CD4-positive, alpha-beta T cell treated with Interleukin-6 at 100 ng/mL for 8 hours (primary cell): ENCODE results near the gene EFL1.
A peak's percentile ranks its signal among the peaks of the same experiment; 100 is the strongest.

ENCODE experiments used
- DNase-seq: peaks from one replicate; pipeline ENCODE4 v3.0.0-alpha.2; 2020; ENCODE audit warnings: mixed read lengths, low spot score

EFL1 gene

DNA sequence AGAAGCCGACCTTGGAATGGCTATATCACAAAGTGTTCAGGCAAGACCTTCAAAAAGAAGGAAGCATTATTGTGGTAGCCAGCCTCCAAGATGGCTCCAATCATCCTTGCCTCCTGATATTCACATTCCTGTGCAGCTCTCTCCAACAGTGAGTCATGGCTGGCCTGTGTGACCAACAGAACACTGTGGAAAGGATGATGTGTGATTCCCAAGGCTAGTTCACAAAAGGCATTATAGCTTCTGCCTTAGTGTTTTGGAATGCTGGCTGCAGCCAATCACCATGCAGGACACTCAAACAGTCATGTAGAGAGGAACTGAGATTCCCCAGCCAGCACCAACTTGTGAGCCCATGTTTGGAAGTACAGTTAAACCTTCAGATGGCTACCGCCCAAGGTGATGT lies 102.6 kb downstream of the EFL1 start:
- DNase-seq = no peak

DNA sequence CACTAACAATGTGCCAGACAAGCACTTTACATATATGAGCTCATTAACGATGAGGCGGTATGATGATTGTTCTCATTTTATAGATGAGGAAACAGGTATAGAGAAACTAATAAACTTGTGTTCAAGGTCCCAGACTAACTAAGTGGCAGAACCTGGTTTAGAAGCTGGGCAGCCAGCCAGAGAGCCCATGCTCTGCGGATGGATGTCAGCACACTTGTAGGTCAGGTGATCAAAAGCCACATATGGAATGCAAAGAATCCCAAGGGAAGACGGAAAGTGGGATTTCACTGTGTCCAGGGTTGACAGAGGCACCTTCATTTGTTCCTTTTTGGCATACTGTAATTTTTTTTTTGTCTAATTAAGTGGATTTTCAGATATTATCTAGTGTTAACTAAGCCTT lies 103.7 kb downstream of the EFL1 start:
- DNase-seq = no peak

DNA sequence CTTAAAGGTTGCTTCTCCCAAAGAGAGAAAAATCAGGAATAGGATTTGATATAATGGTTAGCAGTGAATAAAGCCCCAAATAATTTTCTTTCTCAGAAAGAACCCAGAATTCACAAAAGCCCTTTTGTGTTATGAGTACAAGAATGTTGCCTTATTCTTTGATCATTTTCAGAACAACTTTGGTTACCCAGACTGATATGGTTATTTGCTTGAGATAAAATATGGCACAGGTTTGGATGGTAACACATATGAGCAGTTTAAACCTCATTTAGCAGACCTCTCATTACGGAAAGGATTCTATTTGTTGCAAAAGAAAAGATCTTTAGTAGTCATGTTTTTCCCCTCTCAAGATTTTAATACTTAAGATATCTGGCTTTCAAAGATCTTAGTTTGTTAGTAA lies 111.9 kb downstream of the EFL1 start:
- DNase-seq = no peak

DNA sequence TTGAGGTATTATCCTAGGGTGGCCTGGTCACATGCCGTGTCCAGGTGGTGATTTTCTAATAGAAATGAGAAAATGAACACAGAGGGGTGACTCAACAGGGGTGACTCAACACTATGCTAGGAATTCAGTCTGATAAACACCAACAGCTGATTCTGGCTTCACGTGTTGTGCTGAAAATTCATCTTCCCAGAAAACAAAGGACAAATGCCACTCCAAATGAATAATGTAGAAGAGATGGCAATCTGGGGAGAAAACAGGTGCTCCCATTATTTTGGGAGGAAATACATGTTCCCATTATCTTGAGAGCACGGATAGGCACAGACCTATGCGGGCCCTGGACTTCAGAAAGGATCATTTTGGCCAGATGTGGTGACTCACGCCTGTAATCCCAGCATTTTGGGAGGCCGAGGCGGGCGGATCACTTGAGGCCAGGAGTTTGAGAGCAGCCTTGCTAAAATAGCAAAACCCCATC lies 115.5 kb downstream of the EFL1 start:
- no peak for DNase-seq

DNA sequence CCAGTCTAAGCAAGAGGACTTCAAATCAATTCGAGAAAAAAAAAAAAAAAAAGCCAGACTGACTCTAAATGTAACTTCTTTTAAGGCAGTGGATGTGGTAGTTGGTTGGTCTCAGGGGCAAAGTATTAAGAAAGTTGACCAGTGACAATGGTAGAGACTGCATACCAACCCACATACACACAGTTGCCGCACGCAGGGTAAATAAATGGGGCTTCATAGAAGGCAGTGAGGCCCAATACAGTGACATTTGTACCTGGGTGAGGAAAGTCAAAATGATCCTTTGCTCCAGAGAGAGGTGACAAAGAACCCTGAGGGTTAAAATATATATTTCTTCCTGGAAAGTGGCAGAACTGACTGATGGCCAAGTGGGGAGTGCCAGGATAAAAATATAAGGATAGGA lies 116.0 kb downstream of the EFL1 start:
- DNase-seq = no peak

DNA sequence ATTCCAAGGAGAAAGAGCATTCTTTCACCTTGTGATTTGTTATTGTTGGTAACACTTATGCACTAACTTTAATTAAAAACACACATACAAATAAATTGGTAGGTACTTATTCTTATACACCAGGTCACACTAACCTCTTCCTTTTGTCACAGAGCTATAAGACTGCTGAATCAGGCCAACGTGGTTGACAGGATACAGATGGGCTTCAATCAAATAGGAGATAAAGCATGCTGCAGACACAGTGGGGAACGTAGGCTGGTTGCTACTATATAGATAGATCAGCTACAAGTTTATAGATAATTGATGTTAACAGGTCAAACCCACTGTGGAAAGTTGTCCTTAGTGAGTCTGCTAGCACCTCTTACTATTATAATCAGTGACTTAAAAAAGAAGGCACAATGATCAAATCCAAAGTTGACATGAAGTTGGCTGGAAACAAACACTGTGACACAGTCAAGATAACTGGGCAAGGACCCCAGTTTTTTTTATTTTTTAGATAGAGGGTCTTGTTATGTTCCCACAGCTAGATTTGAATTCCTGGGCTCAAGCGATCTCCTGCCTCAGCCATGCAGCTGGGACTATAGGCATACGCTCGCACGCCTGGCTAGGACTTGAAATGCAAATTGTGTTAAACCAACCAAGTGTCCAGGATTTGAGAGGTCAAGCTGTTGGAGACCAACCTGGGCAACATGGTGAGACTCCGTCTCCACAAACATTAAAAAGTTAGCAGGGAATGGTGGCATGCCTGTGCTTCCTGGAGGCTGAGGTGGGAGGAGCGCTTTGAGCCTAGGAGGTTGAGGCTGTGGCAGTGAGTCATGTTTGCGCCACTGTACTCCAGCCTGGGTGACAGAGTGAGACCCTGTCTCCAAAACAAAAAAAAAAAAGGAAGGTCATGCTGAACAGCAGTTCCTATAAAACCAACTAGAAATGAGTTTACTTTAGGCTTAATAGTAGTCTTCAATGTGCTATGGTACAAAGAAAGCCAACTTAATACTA lies 118.8 kb downstream of the EFL1 start:
- no peak for DNase-seq

DNA sequence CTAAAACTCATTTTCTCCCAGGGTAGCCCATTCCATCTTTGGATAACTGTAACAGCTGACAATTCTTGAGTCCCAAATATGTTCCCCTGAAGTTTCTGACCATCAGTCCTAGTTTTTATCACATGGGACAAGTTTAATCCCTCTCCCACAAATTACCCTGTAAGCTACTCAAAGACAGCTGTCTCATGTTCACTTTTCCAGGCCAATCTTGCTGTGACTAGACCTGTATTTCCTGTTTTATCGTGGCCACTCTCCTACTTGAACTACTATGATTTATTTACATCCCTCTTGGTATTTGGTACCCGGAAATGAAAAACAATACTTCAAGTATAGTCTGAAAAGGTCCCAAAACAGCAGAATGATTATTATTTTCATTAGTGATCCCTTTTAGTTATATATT lies 121.6 kb downstream of the EFL1 start:
- no peak for DNase-seq

DNA sequence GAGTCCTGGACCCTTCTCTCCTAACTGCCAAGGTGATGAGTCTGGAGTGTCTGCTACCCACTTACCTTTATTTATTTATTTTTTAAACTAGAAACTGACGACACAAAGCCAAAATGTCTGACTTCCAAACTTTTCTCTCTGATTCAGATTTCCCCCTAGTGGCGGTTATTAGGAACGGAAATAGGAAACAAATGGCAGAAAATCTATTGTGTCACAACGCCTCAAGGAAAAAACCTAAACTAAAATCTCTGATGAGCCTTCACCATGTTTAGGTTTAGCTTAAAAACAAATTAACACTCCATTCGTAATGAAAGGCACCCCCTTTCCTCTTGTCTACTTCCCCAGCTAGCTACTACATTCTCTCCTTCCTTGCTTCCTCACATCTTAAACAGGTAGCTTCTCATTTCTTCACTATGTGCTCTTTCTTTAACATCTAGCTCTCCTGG lies 122.7 kb downstream of the EFL1 start:
- DNase-seq = peak; percentile 5

DNA sequence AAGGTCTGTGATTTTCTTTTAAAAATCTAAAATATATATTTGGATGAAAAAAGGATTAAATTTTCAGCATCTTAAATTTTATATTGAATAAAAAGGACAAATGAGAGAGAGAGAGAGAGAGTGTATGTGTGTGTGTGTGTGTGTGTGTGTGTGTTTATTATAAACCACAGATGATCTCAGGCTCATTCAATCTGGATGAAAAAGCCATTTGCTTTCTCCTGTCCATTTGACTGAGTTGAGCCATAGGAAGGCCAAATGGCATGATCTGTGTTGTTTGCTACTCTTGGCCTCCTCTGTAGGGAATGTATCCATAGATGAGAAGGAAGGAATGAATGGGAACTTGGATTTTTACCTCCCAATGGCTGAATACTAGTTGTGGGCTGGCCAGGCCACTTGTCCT lies 124.2 kb downstream of the EFL1 start:
- no peak for DNase-seq

DNA sequence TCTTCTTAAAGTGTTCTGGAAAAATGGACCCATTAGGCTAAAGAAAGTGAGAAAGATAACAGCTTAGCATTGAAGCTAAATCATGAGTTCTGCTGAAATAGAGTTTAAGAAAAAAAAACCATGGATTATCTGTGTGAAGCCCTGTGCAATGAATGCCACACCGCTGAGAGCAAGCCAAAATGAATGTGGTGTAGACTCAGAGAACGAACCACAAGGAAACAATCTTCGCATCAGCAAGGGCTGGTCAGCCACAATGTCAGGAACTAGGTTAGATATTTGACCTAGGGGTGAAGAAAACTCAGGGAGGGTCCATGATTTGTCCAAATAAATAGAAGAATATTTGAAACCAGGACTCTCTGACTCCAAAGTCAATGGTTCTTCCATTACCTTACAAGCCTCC lies 125.3 kb downstream of the EFL1 start:
- no peak for DNase-seq

DNA sequence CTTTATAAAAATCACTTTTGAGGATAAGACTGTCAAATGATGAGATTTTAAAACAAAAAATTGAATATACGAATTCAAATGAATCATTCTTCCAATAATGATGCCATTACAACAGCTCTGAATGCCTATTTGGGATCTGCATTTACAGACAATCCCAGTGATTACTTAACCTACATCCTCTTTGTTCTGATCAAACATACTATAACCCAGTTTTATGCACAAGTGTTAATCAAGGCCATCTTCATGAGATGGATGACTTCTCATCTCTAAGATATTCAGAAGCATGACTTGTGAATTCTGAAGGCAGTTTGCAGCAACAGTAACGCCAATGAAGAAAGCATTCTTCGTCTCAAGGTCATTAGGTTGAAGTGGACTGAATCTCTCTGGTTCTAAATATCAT lies 126.4 kb downstream of the EFL1 start:
- no peak for DNase-seq

DNA sequence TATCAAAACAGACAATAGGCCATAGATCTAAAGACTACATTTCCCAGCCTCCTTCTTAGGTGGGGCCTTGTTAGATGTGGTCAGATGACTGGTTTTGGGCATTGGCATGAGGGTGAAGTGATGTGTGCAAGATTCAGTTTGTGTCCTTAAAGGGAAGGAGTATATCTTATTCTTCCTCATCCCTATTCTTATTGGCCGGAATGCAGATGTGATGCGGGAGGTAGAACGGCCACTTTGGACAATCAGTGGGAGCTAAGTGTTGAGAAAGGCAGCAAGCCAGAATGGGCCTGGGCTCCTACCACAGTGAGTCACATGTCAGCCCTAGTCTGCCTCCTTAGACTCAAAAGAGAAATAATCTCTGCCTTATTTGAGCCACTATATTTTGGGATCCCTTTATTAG lies 126.9 kb downstream of the EFL1 start:
- no peak for DNase-seq

DNA sequence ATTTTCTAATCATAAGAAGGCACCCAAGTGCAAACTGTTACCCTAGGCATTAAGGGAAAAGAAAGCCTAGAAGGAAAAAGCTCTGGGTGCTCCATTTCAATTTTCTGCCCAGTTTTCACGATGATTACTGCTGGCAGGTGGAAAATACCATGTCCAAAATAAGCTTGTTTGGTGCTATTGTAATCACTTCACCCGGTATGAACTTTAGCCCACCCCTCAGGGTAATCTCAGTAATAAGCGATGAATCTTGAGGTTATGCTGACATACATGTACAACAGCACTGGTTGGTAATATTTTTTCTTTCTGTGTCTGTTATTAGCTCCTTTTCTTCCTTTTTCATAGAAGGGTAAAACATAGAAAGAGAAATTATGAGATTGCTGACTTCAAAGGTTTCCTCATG lies 128.1 kb downstream of the EFL1 start:
- DNase-seq = no peak

DNA sequence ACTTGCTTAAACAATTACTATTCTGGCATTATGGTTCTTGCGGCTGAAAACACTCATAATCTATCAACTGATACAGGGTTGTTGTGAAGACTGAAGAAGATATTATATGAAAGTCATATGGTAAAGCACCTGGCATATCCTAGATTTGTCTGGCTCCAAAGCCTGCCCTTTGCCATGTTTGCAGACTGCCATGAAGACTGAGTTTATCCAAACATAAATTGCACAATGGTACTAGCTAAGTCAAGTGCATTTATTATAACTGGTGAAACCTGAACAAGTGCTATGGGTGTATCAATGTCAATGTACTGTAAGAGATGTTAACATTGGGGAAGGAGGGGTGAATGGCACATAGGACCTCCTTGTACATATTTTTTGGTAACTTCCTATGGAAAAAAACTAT lies 129.3 kb downstream of the EFL1 start:
- no peak for DNase-seq

DNA sequence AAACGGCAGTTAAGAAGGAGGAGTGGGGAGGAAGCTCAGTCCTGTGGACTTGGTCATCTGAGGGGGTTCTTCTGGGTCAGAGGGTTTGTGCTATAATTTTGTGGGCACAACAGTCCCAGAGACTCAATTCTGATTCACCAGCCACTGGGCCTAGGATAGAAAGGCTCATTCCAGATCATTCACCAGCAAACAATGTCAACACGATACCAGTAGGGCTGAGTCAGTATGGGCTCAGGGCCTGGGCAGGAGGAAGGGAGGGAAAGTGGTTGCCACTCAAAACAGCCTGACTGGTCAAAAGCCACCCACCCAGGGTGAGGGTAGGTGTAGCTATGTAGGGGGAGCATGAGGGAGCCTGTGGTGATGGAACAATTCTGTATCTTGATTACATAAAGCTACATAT lies 129.8 kb downstream of the EFL1 start:
- no peak for DNase-seq

DNA sequence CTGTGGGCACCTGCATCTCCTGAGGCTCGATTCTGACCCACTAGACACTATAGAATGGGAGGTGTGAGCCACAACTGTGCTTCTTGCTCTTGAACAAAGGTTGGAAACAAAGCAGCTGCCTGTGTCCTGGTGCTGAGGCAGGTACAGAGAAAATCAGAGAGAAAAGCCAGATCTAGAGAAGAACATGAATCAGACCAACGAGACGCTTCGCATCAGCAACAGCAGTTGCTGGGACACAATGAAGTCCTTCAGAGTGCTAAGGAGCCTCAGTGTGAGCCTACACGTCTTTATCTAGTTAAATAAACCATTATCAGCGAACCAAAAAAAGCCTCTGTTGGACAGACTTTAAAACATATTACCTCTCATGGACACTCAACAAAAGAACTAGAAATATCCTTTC lies 130.4 kb downstream of the EFL1 start:
- no peak for DNase-seq

DNA sequence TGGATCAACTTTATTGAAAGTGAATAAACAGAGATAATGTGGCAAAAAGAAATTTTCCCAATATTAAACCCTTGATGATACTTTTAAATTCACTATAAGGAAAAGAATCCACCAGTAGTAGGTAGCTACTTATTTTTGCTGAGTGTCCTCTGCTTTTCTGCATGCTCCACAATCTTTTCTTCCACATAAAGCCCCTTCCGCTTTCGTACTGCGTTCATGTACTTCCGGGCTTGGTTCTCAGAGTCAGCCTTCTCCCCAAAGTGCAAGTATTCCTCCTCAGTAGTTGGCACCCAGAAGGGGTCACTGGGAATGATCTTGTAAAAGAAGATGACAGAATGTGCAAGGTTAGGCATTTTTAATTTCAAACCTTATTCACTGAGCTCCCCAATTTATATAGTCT lies 132.3 kb downstream of the EFL1 start:
- no peak for DNase-seq

DNA sequence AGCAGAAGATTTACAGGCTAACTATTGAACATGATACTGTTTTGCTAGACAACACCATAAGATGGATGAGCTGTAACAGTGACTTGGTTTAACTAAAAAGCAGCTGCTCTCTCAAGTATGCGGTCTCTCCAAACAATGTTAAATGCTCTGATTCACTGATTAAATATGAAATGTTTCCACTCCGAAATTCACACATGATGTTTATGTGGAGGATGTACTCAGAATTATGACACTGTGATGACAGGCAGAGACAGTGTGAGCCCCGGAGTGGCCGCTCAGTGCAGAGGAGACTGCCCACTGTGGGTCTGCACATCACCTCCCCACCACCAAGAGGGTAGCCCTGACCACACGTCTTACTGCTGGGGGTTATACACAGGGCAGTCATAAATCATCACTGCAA lies 132.8 kb downstream of the EFL1 start:
- DNase-seq = no peak

DNA sequence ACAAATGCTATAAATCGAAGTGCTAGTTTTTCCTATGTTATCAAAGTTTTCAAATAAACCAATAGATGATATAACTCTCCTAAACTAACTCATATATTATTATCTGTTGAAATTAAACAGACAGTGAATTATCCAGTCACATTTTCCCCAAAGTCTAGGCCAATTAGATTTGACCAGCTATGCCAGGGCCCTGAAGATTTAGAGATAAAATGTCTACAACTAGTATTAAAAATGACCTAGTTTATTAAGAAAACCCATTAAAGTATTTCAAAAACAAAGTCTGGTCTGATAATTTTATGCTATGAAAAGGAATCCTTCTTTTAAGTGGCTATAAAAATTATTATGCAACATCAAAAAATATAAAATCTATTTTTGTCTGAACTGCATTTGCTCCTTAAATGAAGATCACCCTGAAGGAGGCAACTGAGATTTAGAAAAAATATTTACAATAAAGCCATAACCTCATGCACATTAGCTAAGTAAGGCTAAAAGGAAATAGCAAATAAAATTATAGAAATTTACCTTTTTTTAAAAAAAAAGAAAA lies 133.3 kb downstream of the EFL1 start:
- DNase-seq = no peak

DNA sequence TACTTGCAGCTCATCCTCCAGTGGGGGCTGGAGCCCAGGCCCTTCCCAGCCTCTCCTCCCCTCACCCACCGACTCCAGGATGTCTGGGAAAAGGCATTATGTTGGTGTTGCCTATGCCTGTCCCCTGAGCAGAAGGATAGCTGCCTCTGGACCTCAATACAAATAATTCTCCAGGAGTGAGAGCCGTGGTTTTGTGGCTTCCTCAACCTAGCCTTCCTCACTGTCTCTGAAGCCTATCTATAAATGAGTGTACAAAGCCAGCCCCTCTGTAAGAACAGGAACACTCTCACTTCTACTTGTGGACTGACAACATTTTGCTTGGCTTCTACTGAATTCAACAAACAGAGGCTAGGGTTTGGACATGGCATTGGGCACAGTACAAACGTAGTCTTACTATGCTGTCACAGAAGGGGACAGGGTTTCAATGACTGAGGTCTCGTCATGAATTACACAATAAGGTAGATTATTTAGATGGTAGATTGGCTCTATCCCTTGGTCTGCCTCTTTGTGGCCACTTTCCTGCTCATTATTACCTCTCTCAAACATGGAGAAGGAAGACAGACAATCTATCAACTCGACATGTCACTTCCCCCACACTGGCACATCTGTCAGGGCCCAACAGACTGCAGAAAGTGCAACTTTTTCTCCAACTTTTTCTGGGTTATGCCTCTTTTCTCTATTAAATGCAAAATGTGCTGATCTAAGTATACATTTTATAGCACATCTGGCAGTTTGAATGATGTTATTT lies 134.0 kb downstream of the EFL1 start:
- DNase-seq = no peak

DNA sequence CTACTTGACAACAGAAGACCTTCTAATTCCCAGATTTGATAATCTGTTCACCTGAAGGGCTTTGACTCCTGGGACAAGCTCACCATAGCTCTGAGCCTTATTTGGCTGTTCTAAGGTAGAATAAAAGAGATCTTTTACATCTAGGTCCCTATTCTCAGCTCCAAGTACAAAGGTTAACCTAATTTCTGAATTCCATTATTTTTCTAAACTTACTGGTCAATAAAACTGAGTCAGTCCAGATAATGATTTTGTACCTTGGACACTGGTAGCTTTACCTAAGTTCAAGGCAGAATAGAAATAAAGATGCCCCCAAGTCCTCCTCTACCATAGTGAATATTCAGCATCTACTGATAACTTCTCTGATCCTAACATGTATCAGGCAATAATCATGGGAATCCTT lies 135.0 kb downstream of the EFL1 start:
- DNase-seq = no peak

DNA sequence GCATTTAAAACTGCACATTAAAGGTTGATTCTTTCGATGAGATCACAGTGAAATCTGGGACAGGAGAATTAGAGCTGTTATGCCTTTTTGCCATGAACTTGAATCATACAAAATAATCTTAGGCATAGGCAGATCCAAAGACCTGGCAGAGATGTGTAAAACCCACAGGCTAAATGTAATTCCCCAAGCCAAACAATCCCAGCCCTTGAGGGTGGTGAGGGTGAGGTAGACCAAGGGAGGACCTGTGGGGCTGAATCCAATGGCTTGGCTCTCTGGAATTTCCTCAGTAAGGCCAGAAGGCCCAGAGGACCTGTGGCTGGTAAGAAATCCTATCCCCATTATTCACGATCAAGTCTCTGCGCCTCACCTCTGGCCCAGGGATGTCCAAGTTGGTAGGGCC lies 136.2 kb downstream of the EFL1 start:
- DNase-seq = no peak
